GM10266 (cell line): ENCODE measurements around the gene NT5C3B.
A peak's percentile ranks its signal among the peaks of the same experiment; 100 is the strongest.
"Not testable (repeated sequence)": the region's sequence is repeated elsewhere in the genome, so short reads cannot be mapped to it uniquely, and the experiment has no call there.

Source experiments
- DNase-seq: peaks from one replicate; pipeline ENCODE4 v3.0.0; 2012; ENCODE audit errors: extremely low spot score
- TF ChIP-seq, protein P1 (sequence below): IDR thresholded peaks from 2 replicates; pipeline ENCODE4 v1.5.1; 2012; ENCODE audit warnings: mild to moderate bottlenecking, low read depth; ENCODE audit not compliant: control insufficient read depth, insufficient read depth; ENCODE audit errors: missing control alignments

Gene NT5C3B

DNA sequence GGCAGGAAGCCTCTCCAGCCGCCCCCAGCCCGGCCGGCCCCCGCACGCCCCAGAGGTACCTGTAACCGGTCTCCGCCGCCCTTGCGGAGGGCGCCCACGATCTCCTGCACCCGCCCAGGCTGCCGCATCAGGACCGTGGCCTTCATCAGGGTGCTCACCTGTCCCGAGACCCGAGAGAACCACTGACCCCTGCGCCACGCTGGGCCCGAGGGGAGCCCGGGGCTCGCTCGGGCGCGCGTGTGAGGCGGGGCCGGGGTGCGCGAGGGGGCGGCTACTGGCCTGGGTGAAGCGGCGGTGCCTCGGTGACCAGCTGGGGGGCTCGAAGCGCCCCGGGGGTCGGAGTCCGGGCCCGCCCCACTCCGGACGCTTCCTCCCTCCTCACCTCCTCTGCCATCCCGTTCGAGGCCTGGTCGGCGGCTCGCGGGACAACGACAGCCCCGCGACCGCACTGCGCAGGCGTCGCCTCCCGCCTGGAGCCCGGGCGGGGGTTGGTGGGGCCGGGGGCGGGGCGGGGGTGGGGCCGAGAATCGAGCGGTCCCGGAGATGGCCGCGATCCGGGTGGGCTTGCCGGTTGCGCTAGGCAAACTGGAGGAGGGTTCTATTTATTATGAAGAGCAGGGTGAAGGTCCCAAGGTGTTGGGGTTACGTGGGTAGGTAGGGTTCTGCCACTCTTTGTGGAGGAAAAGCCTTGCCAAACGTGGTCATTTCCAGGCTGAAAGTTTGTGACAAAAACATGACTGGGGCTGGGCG lies at the start of gene NT5C3B:
TSS of gene NT5C3B (minus strand) at position 433 of the 750 bp plus-strand sequence. CDS start at position 394, 39 bp downstream.
- TF ChIP-seq, protein P1, sequence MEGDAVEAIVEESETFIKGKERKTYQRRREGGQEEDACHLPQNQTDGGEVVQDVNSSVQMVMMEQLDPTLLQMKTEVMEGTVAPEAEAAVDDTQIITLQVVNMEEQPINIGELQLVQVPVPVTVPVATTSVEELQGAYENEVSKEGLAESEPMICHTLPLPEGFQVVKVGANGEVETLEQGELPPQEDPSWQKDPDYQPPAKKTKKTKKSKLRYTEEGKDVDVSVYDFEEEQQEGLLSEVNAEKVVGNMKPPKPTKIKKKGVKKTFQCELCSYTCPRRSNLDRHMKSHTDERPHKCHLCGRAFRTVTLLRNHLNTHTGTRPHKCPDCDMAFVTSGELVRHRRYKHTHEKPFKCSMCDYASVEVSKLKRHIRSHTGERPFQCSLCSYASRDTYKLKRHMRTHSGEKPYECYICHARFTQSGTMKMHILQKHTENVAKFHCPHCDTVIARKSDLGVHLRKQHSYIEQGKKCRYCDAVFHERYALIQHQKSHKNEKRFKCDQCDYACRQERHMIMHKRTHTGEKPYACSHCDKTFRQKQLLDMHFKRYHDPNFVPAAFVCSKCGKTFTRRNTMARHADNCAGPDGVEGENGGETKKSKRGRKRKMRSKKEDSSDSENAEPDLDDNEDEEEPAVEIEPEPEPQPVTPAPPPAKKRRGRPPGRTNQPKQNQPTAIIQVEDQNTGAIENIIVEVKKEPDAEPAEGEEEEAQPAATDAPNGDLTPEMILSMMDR, result no peak
- peak; percentile 92 for DNase-seq

DNA sequence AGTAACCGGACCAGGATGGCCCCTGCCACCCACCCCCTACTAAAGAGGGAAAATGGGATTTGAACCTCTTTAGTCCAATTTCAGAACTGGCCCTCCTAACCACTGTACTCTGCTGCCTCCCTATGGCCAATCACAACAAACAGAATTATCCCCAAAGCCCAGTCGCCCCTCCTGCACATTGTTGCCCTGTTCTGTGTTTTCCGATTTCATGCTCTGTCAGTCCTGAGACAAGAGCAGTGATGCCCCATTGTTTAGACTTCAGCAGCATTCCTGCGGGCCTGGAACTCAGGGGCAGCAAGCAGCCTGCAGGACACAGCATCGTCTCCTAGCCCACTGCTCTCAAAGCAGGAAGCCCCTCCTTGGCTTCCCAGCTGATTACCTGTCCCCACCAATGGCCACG lies 49.7 kb upstream of the NT5C3B start:
- TF ChIP-seq, protein P1, result peak; percentile 45
- DNase-seq, result no peak

DNA sequence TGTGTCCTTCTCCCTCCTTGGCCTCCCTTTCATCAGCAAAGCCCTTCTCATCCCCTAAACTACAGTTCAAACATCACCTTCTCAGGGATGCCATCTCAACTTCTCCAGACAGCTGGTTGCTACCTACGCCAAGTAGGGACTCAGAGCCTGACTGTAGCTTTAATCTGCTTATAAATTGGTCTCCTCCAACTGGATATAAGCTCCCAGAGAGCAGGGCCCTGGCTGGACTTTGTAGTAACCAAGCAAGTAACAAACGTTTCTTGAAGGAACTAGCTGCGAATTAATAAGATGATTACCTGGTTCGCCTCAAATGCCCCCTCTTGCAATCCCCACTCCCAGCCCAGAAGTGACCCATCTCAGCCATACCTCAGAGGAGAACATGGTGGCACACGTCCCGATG lies 46.7 kb upstream of the NT5C3B start:
- TF ChIP-seq, protein P1, result no peak

DNA sequence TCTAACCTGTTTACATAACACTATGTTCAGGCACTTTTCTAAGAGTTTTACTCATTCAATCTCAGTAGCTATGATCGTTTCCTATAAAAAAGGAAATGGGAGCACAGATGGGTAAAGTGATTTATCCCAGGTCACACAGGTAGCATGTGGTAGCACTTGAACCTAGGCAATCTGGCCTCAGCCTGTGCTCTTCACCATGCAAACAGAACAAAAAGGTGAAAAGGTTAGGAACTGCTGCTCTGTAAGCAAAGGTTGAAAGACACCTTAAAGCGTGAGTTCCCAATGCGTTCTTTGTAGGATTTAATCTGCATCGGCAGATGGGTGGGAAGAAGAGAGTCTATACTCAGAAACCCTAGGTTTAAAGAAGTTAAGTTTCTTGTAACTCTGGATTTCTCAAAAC lies 44.1 kb upstream of the NT5C3B start:
- DNase-seq, result no peak
- TF ChIP-seq, protein P1, result no peak

More for the DNA sequence above, 46.7 kb upstream of the NT5C3B start:
- DNase-seq, result no peak

DNA sequence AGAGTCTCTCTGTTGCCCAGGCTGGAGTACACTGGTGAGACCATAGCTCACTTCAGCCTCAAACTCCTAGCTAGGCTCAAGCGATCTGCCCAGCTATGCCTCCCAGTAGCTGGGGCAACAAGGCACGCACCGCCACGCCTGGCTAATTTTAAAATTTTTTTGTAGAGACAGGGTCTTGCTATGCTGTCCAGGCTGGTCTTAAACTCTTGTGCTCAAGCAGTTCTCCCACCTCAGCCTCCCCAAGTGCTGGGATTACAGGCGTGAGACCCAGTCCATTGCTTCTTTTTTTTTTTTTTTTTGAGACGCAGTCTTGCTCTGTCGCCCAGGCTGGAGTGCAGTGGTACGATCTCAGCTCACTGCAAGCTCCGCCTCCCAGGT lies 38.2 kb upstream of the NT5C3B start:
- not testable (repeated sequence) for DNase-seq

DNA sequence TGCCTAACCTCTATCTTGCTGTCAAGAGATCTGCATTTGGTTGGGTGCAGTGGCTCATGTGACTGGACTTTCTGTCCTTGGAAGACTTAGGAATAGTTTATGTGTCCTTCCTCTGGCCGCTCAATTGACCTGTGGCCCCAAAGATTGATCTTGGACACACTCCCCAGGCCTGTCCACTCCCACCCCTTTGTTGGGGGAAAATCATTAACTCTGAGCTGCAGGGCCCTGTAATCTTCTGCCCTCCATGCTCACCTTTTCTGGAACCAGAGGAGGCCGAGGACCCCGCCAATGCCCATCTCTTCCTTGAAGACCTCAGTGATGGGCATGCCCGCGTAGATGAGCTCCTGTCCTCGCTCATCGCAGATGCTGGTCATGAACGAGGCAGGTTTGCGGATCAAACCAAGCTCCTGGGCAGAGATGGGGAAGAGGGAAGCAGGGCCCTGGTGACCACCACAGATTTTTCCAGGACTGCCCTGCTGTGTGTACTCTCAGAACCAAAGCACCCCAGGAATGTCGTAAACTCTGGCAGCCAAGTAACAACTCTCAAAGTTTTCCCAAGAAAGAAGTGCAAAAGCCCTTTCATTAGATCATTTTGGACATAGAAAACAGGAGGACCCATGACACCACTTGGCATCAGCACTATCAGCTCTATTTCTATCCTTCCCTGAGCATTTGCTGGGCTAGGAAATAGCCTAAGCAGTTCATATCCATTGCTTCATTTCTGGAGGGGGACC lies 37.7 kb upstream of the NT5C3B start:
- TF ChIP-seq, protein P1, result no peak
- no peak for DNase-seq

DNA sequence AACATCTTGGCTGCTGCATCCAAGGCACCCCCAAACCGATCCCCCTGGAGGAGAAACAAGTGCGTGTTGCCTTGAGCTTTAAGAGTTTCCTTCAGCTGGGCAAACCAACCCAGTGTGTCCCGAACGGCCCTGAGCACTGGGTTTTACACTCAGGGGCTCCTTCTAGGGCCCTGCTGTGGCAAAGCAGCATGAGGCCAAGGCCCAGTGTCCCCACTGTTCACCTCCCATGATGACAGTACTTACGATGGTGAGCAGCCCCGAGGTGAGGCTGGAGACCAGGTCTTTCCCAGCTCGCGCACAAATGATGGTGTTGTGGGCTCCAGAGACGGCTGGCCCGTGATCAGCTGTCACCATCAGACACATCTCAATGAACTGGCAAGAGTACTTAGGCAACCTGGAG lies 35.8 kb upstream of the NT5C3B start:
- DNase-seq, result no peak
- TF ChIP-seq, protein P1, result no peak
